IMR-90 (cell line): ENCODE data around the gene AUTS2. TPM values are rescaled to one million over a fixed set of nuclear protein-coding genes. Genes with fewer than 3 reads are reported as not detected.

ENCODE experiments used
- ATAC-seq: fragments of 200-7000 bp; cut with Tn5 transposase; 2 replicates; pipeline ENCODE4 v1.9.1; 2020; ENCODE audit warnings: low read depth, mild to moderate bottlenecking, moderate library complexity
- BruUV-seq: library from RNA; stranded (reverse); fragments of 400-500 nt; replicated peaks from 2 replicates; lab custom pipeline; 2021; lab: Mats Ljungman, UMichigan
- CTCF ChIA-PET: fragments of 300-600 bp; formaldehyde crosslinking; extraction: SDS; loops from one replicate; lab custom pipeline; 2021; ENCODE audit warnings: antibody characterized with exemption; lab: Yijun Ruan, JAX
- POLR2A ChIA-PET: fragments of 300-600 bp; sonication (Branson Sonifier 250); formaldehyde crosslinking; loops from one replicate; lab custom pipeline; 2022; ENCODE audit warnings: antibody characterized with exemption; ENCODE audit not compliant: unreplicated experiment; lab: Charles Lee
- DNase-seq: peaks from one replicate; pipeline ENCODE4 v3.0.0; 2013
- H2AFZ ChIP-seq: replicated peaks from 2 replicates; pipeline ENCODE3; 2013; ENCODE audit warnings: low read length, mild to moderate bottlenecking; ENCODE audit not compliant: poor library complexity
- H2AK5ac ChIP-seq: 2 replicates; pipeline ENCODE4 v1.6.1; 2013; ENCODE audit warnings: low read depth, low read length, inconsistent platforms
- H2AK9ac ChIP-seq: replicated peaks from 2 replicates; pipeline ENCODE3; 2013; ENCODE audit warnings: mild to moderate bottlenecking, low read depth, low read length, moderate library complexity; ENCODE audit not compliant: poor library complexity
- H2BK120ac ChIP-seq: 2 replicates; pipeline ENCODE4 v1.6.1; 2013; ENCODE audit warnings: low read depth, low read length, inconsistent platforms
- H2BK15ac ChIP-seq: 3 replicates; pipeline ENCODE4 v1.6.1; 2013; ENCODE audit warnings: low read depth, low read length, inconsistent platforms
- H2BK20ac ChIP-seq: 2 replicates; pipeline ENCODE4 v1.6.1; 2013; ENCODE audit warnings: low read depth, mild to moderate bottlenecking, inconsistent platforms, low read length, moderate library complexity
- H2BK5ac ChIP-seq: 2 replicates; pipeline ENCODE4 v1.6.1; 2013; ENCODE audit warnings: mild to moderate bottlenecking, low read depth, low read length, inconsistent platforms; ENCODE audit not compliant: poor library complexity, severe bottlenecking
- H3K14ac ChIP-seq: replicated peaks from 2 replicates; pipeline ENCODE4 v1.6.1; 2013; ENCODE audit warnings: low read depth, low read length, inconsistent platforms
- H3K18ac ChIP-seq: 2 replicates; pipeline ENCODE4 v1.6.1; 2013; ENCODE audit warnings: low read depth, low read length, control low read depth
- H3K23ac ChIP-seq: 2 replicates; pipeline ENCODE4 v1.6.1; 2013; ENCODE audit warnings: low read depth, low read length, inconsistent platforms
- H3K27ac ChIP-seq: 2 replicates; pipeline ENCODE4 v1.5.1; 2013; ENCODE audit warnings: mild to moderate bottlenecking, control low read depth, low read length; ENCODE audit not compliant: insufficient read depth
- H3K27me3 ChIP-seq: 2 replicates; pipeline ENCODE4 v1.6.1; 2013; ENCODE audit warnings: low read length; ENCODE audit not compliant: control insufficient read depth, insufficient read depth
- H3K36me3 ChIP-seq: 2 replicates; pipeline ENCODE4 v1.6.1; 2013; ENCODE audit warnings: low read length, mixed read lengths; ENCODE audit not compliant: control insufficient read depth, insufficient read depth
- H3K4ac ChIP-seq: 2 replicates; pipeline ENCODE4 v1.6.1; 2013; ENCODE audit warnings: low read depth, low read length, inconsistent platforms
- H3K4me1 ChIP-seq: 2 replicates; pipeline ENCODE4 v1.6.1; 2013; ENCODE audit warnings: low read length, mixed read lengths; ENCODE audit not compliant: control insufficient read depth, insufficient read depth
- H3K4me2 ChIP-seq: 2 replicates; pipeline ENCODE4 v1.6.1; 2013; ENCODE audit warnings: low read depth, mild to moderate bottlenecking, control low read depth, low read length, moderate library complexity
- H3K4me3 ChIP-seq: 2 replicates; pipeline ENCODE4 v1.5.1; 2013; ENCODE audit warnings: low read depth, mild to moderate bottlenecking, control low read depth, low read length, moderate library complexity; ENCODE audit not compliant: insufficient read depth
- H3K56ac ChIP-seq: 2 replicates; pipeline ENCODE4 v1.6.1; 2013; ENCODE audit warnings: low read length, inconsistent platforms; ENCODE audit not compliant: insufficient read depth; ENCODE audit errors: extremely low read depth
- H3K79me1 ChIP-seq, 2 experiments: 2 replicates each; pipeline ENCODE4 v1.6.1; 2013; ENCODE audit warnings: low read length in 2 of 2, inconsistent platforms in 1 of 2, low read depth in 1 of 2
- H3K9ac ChIP-seq: 2 replicates; pipeline ENCODE4 v1.6.1; 2013; ENCODE audit warnings: low read depth, low read length, control low read depth
- H3K9me1 ChIP-seq: 2 replicates; pipeline ENCODE4 v1.6.1; 2013; ENCODE audit warnings: low read length, inconsistent platforms; ENCODE audit not compliant: insufficient read depth
- H3K9me3 ChIP-seq: 2 replicates; pipeline ENCODE4 v1.6.1; 2013; ENCODE audit warnings: low read length; ENCODE audit not compliant: control insufficient read depth, insufficient read depth
- H4K20me1 ChIP-seq: 2 replicates; pipeline ENCODE4 v1.6.1; 2013; ENCODE audit warnings: low read length, inconsistent platforms; ENCODE audit not compliant: insufficient read depth
- H4K5ac ChIP-seq: 2 replicates; pipeline ENCODE4 v1.6.1; 2013; ENCODE audit warnings: mild to moderate bottlenecking, low read depth, low read length, control low read depth
- H4K8ac ChIP-seq, 2 experiments: 2 replicates each; pipeline ENCODE4 v1.6.1; 2013; ENCODE audit warnings: low read depth in 2 of 2, low read length in 2 of 2, control low read depth in 1 of 2, inconsistent platforms in 1 of 2
- H4K91ac ChIP-seq: 2 replicates; pipeline ENCODE4 v1.6.1; 2013; ENCODE audit warnings: low read depth, low read length, inconsistent platforms; ENCODE audit not compliant: insufficient read depth
- BHLHE40 ChIP-seq: fragments of 150-350 bp; IDR thresholded peaks from 2 replicates; pipeline ENCODE4 v1.6.1; 2016; ENCODE audit warnings: mild to moderate bottlenecking, low read depth, low read length
- CTCF ChIP-seq: conservative IDR thresholded peaks from 2 replicates; pipeline ENCODE4 v1.5.1; 2012; ENCODE audit warnings: mild to moderate bottlenecking, low read depth, low read length, improper control_type of control experiment
- ELK1 ChIP-seq: fragments of 150-350 bp; IDR thresholded peaks from 2 replicates; pipeline ENCODE4 v1.6.1; 2016; ENCODE audit warnings: low read depth, mild to moderate bottlenecking, low read length, moderate library complexity, borderline replicate concordance
- MXI1 ChIP-seq: IDR thresholded peaks from 2 replicates; pipeline ENCODE4 v1.6.1; 2012; ENCODE audit warnings: low read depth, mild to moderate bottlenecking, low read length, moderate library complexity, borderline replicate concordance
- NFE2L2 ChIP-seq: fragments of 150-350 bp; IDR thresholded peaks from 2 replicates; pipeline ENCODE4 v1.6.1; 2016; ENCODE audit warnings: low read depth, mild to moderate bottlenecking, low read length
- RAD21 ChIP-seq: IDR thresholded peaks from 2 replicates; pipeline ENCODE4 v1.6.1; 2012; ENCODE audit warnings: low read length, improper control_type of control experiment
- RCOR1 ChIP-seq: IDR thresholded peaks from 2 replicates; pipeline ENCODE4 v1.6.1; 2012; ENCODE audit warnings: mild to moderate bottlenecking, low read length, improper control_type of control experiment; ENCODE audit not compliant: insufficient replicate concordance
- RFX5 ChIP-seq: IDR thresholded peaks from 2 replicates; pipeline ENCODE4 v1.8.0; 2012; ENCODE audit warnings: low read depth, mild to moderate bottlenecking, low read length, moderate library complexity
- USF2 ChIP-seq: fragments of 150-350 bp; IDR thresholded peaks from 2 replicates; pipeline ENCODE4 v1.6.1; 2017; ENCODE audit warnings: mild to moderate bottlenecking, antibody characterized with exemption, low read length, low read depth
- WGBS, 2 experiments: methylation state at CpG; one replicate each; pipeline versions ENCODE4 v1.1.5 to v1.1.7; 2013; ENCODE audit warnings: missing lambda C conversion rate in 2 of 2; ENCODE audit not compliant: insufficient read length in 1 of 2; ENCODE audit errors: extremely low coverage in 2 of 2; 5-methylcytosine and 5-hydroxymethylcytosine counted together
- dilution Hi-C: fragments of 300-500 bp; cut with HindIII; formaldehyde crosslinking; loops from one replicate; pipeline ENCODE4 v1.14.3; 2018; ENCODE audit warnings: low sequenced_read_pairs; ENCODE audit not compliant: unreplicated experiment
- in situ Hi-C: fragments of 300-500 bp; cut with MboI; formaldehyde crosslinking; loops from 3 replicates; pipeline ENCODE4 v1.14.3; 2019; ENCODE audit warnings: low sequenced_read_pairs, inconsistent platforms, mixed read lengths
- intact Hi-C: fragments of 100-400 bp; cut with micrococcal nuclease; formaldehyde crosslinking; loops from 2 replicates; pipeline ENCODE4 v1.10.0; 2022
- polyA plus RNA-seq, 3 experiments: library from polyadenylated mRNA; depleted of rRNA; stranded (reverse); fragments of >200 nt; gene quantifications; 2 replicates each; pipeline ENCODE4 v1.2.3, GENCODE V29; 2012; ENCODE audit warnings: low replicate concordance in 1 of 3
- total RNA-seq: library from RNA; depleted of rRNA; stranded (reverse); fragments of >200 nt; gene quantifications from 2 replicates; pipeline ENCODE4 v1.2.3, GENCODE V29; 2012

The AUTS2 gene
- total and polyA plus RNA-seq, 2 of the 4 experiments (the other 2 are of a cell fraction): 0.90 to 3.0 TPM

GRCh38 chr7:70294211-70294911 is 696.1 kb downstream of the AUTS2 start:
- Histone ChIP-seq H2BK15ac (no peak overlapping the region), H3K18ac (no peak overlapping the region), H3K14ac (no peak overlapping the region), H4K8ac (no peak overlapping the region), H4K5ac (no peak overlapping the region), H3K36me3 (no peaks in the 10 kb centered on the region), H3K4me2 (no peak overlapping the region), H2AFZ (no peak overlapping the region), H3K79me1 (no peaks in the 10 kb centered on the region), H2AK9ac (no peak overlapping the region), H2BK5ac (no peak overlapping the region), H3K4me1 (no peaks in the 10 kb centered on the region), H3K27ac (no peak overlapping the region), H4K20me1 (no peaks in the 10 kb centered on the region), H3K4me3 (no peak overlapping the region), H3K27me3 (no peaks in the 10 kb centered on the region), H3K9me1 (no peaks in the 10 kb centered on the region), H3K4ac (no peak overlapping the region), H4K91ac (no peak overlapping the region), H3K56ac (no peak overlapping the region), H3K9me3 (no peaks in the 10 kb centered on the region), H3K23ac (no peak overlapping the region), H2BK20ac (no peak overlapping the region), H2BK120ac (no peak overlapping the region), H3K9ac (no peak overlapping the region), H2AK5ac (no peak overlapping the region)
- BruUV-seq: no TSS peak
- dilution Hi-C loops: no loop called here
- in situ Hi-C loops: no loop called here
- CTCF ChIA-PET: no interaction called here
- POLR2A ChIA-PET: no interaction called here
- ATAC-seq (no peak), DNase-seq (no peak)
- intact Hi-C loops: no loop called here
- TF ChIP-seq ELK1 (no peak), NFE2L2 (no peak), RCOR1 (no peak), USF2 (no peak), BHLHE40 (no peak), CTCF (no peak), MXI1 (no peak), RFX5 (no peak), RAD21 (no peak)
- 100% methylated on average over 1 of the region's 9 CpGs; no CpG with 5 or more reads in 1 of the 2 experiments for WGBS, 2 experiments
